ENCODE data around the gene AGPAT3. TPM values are rescaled to one million over a fixed set of nuclear protein-coding genes. Genes with fewer than 3 reads are reported as not detected.

The AGPAT3 gene
- total and polyA plus RNA-seq, 9 donors = 11.6 to 42.1 (median 31.9) TPM

GRCh38 chr21:43978060-43978459 lies 113.0 kb downstream of the AGPAT3 start:
- intact Hi-C loops (cut with DNase I) = loop anchor here in 1 of 4 donors (5.0 kb wide), 2 partner anchors 166 to 186 kb away; no protein-coding TSS in a partner anchor
- no peaks in the 10 kb centered on the region for H3K36me3 ChIP-seq
- no peaks in the 10 kb centered on the region for H3K27me3 ChIP-seq
- H3K4me1 ChIP-seq (ENCODE audit: insufficient read depth) = peaks cover 5% of the 10 kb centered on the region
- no peaks in the 10 kb centered on the region for H3K9me3 ChIP-seq
- TF ChIP-seq POLR2A (IDR thresholded peaks at IDR 0.05) (no peak), CTCF (IDR thresholded peaks at IDR 0.05) (no peak), EP300 (IDR thresholded peaks at IDR 0.05) (no peak)
- no peak overlapping the region for H3K27ac ChIP-seq
- DNase-seq = no peak
- H3K4me3 ChIP-seq = no peak overlapping the region
- WGBS, 3 donors = 93 to 95% (median 94%) methylated on average over 10 of the region's 10 CpGs

- WGBS, 3 donors = 81 to 84% (median 81%) methylated on average over 7 of the region's 7 CpGs
- no peak overlapping the region for H3K4me3 ChIP-seq
- no peak for TF ChIP-seq EP300 (IDR thresholded peaks at IDR 0.05)
- TF ChIP-seq CTCF (IDR thresholded peaks at IDR 0.05) = no peak
- TF ChIP-seq POLR2A (IDR thresholded peaks at IDR 0.05) = no peak
- intact Hi-C loops (cut with DNase I) = loop anchor here in 1 of 4 donors (5.0 kb wide), 2 partner anchors 167 to 187 kb away; no protein-coding TSS in a partner anchor
- no peaks in the 10 kb centered on the region for H3K36me3 ChIP-seq
- H3K4me1 ChIP-seq (ENCODE audit: insufficient read depth) = peaks cover 3% of the 10 kb centered on the region
- no peak for DNase-seq
- no peaks in the 10 kb centered on the region for H3K27me3 ChIP-seq
- H3K9me3 ChIP-seq = no peaks in the 10 kb centered on the region
- no peak overlapping the region for H3K27ac ChIP-seq
Measured at GRCh38 chr21:43979654-43980053, 114.6 kb downstream of the AGPAT3 start.

- Histone ChIP-seq H3K36me3 (no peaks in the 10 kb centered on the region), H3K27ac (no peak overlapping the region), H3K27me3 (no peaks in the 10 kb centered on the region), H3K9me3 (no peaks in the 10 kb centered on the region), H3K4me3 (no peak overlapping the region), H3K4me1 (ENCODE audit: insufficient read depth) (no peaks in the 10 kb centered on the region)
- 72 to 73% (median 72%) methylated on average over 23 to 26 of the region's 26 CpGs for WGBS, 3 donors
- TF ChIP-seq EP300 (IDR thresholded peaks at IDR 0.05) (no peak), CTCF (IDR thresholded peaks at IDR 0.05) (no peak), POLR2A (IDR thresholded peaks at IDR 0.05) (no peak)
- no peak for DNase-seq
- intact Hi-C loops (cut with DNase I) = no loop called here
Measured at GRCh38 chr21:43981151-43981870, 116.3 kb downstream of the AGPAT3 start.

- H3K36me3 ChIP-seq = no peaks in the 10 kb centered on the region
- WGBS, 3 donors = 81 to 82% (median 82%) methylated on average over 12 to 13 of the region's 13 CpGs
- no peak overlapping the region for H3K4me3 ChIP-seq
- H3K4me1 ChIP-seq (ENCODE audit: insufficient read depth) = peaks cover 2% of the 10 kb centered on the region
- no peaks in the 10 kb centered on the region for H3K27me3 ChIP-seq
- no peak overlapping the region for H3K27ac ChIP-seq
- no peak for DNase-seq
- intact Hi-C loops (cut with DNase I) = no loop called here
- H3K9me3 ChIP-seq = no peaks in the 10 kb centered on the region
- TF ChIP-seq CTCF (IDR thresholded peaks at IDR 0.05) (no peak), POLR2A (IDR thresholded peaks at IDR 0.05) (no peak), EP300 (IDR thresholded peaks at IDR 0.05) (no peak)
Measured at GRCh38 chr21:43981871-43982210, 116.8 kb downstream of the AGPAT3 start.

Data from ovary (tissue), 9 donors.